Mucosa of descending colon (tissue), 3 donors: Measurements from ENCODE around the gene POLR3K. TPM values are rescaled to one million over a fixed set of nuclear protein-coding genes. Genes with fewer than 3 reads are reported as not detected.
A peak's percentile ranks its signal among the peaks of the same experiment; 100 is the strongest.
"Not testable (repeated sequence)": the region's sequence is repeated elsewhere in the genome, so short reads cannot be mapped to it uniquely, and the experiment has no call there.

ENCODE experiments used
- ATAC-seq: fragments of 200-7000 bp; cut with Tn5 transposase; one replicate; pipeline ENCODE4 v1.9.1; 2020; ENCODE audit warnings: mild to moderate bottlenecking, moderate library complexity
- DNase-seq, 3 donors: peaks; one replicate each; pipeline ENCODE4 v3.0.0-alpha.2; 2020
- H3K36me3 ChIP-seq: fragments of 200-600 bp; one replicate; pipeline ENCODE4 v1.8.0; 2021; ENCODE audit warnings: low read depth, mild to moderate bottlenecking
- H3K4me1 ChIP-seq: fragments of 200-600 bp; one replicate; pipeline ENCODE4 v1.8.0; 2021; ENCODE audit warnings: low read depth, mild to moderate bottlenecking
- H3K4me3 ChIP-seq: fragments of 200-600 bp; one replicate; pipeline ENCODE4 v1.8.0; 2021; ENCODE audit warnings: mild to moderate bottlenecking
- H3K9me3 ChIP-seq: fragments of 200-600 bp; one replicate; pipeline ENCODE4 v1.8.0; 2021; ENCODE audit warnings: mild to moderate bottlenecking
- intact Hi-C, 2 donors: fragments of 100-400 bp; cut with DNase I in 1 of 2; cut with micrococcal nuclease in 1 of 2; formaldehyde crosslinking; loops; one replicate each; pipeline versions ENCODE4 v1.11.0 to v1.11.1; 2022; cut with DNase I, micrococcal nuclease
- total RNA-seq, 3 donors: library from RNA; stranded (reverse); fragmentation: NEBNext Ultra II Directional in 2 of 3; extraction: Animal tissue kit (Norgen Biotek cat#: 25700) in 2 of 3; gene quantifications; one replicate each; pipeline versions ENCODE4 v1.2.1 to v1.2.4, GENCODE V29; 2021 to 2023
- TF ChIP-seq, protein P1 (sequence below): fragments of 200-600 bp; IDR thresholded peaks from one replicate; pipeline ENCODE4 v1.8.0; 2022; ENCODE audit warnings: antibody characterized with exemption, mild to moderate bottlenecking
- donor health status: DM: no; HTN: no; CAD: no; lungs with moderate emphysema.
- donor health status: DM: no; HTN: no; CAD: no.
- donor health status: DM: no; HTN: yes; CAD: no.

POLR3K gene
- total RNA-seq, 3 donors from 2014 or later: 10.0 to 13.0 (median 12.6) TPM

DNA sequence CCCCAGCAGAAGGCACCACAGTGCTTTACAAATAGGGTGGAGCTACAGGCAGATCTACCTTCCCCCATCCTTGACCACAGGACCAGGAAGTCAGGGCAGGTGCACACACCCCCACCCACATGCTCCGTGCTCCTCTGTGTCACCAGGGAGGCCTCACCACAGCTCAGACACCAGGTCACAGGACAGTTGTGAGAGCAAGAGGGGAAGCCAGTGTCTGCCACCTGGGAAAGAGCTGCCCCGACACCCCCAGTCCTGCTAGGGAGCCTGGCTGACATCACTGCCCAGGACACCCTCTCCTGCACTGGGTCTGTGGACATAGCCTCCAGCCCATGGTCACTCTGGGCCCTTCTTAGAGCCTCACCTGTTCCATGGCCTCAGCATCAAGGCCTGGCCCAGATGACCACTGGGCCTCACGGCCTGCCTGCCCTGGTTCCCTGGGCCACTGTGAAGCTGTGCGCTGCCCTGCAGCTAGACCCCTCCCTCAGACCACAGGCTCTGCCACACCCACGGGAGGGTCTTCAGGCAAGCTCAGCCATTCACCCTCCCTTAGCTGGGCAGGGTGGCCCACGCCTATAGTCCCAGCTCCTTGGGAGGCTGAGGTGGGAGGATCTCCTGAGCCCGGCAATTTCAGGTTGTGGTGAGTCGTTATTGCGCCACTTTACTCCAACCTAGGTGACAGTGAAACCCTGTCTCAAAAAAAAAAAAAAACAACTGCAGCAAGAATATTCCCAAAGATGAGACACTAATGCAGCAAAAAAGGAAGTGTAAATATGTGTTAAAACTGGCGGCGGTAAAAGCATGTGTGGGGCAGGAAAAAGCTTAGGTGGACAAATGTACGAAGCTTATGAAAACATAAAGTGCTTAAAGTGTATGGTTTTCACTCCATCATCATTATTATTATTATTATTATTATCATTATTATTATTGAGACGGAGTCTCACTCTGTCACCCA is 14.2 kb downstream of the POLR3K start:
- ATAC-seq: peak; percentile 97

DNA sequence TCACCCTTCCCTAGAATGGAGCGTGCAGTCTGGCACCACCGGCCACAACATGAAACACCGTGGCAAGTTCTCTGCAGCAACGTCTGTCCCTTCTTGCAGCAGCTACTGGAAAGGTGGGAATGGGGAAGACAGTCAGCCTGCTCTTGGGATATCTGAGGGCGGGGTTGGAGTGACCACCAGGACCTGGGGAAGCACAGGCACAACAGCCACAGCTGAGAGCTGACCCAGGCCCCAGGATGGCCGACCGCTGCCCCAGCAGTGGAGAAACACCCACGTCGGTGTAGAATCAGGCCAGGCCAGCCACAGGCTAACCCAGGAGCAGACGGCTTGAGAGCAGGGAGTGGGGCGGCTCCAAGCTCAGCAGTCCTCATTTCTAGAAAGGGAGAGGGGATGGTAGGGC is 15.2 kb downstream of the POLR3K start:
- H3K4me3 ChIP-seq, H3K4me1 ChIP-seq, H3K36me3 ChIP-seq, H3K9me3 ChIP-seq, intact Hi-C loops, ATAC-seq: not testable (repeated sequence)
- peak in 1 of 3 donors; percentile 55 for DNase-seq

More for the DNA sequence above, 14.2 kb downstream of the POLR3K start:
- Histone ChIP-seq H3K4me1 (peaks cover 5% of the 10 kb centered on the region), H3K9me3 (no peaks in the 10 kb centered on the region), H3K36me3 (no peaks in the 10 kb centered on the region), H3K4me3 (no peak overlapping the region)
- peak; percentile 72 to 89 (median 75) for DNase-seq
- intact Hi-C loops: no loop called here
- TF ChIP-seq, protein P1, sequence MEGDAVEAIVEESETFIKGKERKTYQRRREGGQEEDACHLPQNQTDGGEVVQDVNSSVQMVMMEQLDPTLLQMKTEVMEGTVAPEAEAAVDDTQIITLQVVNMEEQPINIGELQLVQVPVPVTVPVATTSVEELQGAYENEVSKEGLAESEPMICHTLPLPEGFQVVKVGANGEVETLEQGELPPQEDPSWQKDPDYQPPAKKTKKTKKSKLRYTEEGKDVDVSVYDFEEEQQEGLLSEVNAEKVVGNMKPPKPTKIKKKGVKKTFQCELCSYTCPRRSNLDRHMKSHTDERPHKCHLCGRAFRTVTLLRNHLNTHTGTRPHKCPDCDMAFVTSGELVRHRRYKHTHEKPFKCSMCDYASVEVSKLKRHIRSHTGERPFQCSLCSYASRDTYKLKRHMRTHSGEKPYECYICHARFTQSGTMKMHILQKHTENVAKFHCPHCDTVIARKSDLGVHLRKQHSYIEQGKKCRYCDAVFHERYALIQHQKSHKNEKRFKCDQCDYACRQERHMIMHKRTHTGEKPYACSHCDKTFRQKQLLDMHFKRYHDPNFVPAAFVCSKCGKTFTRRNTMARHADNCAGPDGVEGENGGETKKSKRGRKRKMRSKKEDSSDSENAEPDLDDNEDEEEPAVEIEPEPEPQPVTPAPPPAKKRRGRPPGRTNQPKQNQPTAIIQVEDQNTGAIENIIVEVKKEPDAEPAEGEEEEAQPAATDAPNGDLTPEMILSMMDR: no peak

DNA sequence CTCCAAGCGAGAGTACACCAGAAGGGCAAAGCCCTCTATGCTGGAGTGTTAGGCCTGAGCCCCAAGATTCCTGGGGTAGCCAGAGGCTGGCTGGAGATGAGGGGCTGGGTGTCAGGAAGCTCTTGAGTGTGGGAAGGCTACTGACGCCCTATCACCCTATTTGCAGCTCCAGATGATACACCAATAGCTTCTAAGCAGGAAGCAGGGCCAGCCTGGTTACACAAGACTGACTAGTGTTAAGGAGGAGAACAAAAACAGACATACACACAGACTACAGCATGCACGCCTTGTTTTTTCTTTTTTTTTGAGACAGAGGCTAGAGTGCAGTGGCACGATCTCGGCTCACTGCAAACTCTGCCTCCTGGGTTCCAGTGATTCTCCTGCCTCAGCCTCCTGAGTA is 15.9 kb downstream of the POLR3K start:
- H3K4me3 ChIP-seq: no peak overlapping the region
- ATAC-seq (no peak), DNase-seq (peak in 1 of 3 donors; percentile 15)
- no peaks in the 10 kb centered on the region for H3K36me3 ChIP-seq
- intact Hi-C loops: no loop called here
- TF ChIP-seq, protein P1: no peak
- H3K9me3 ChIP-seq: no peaks in the 10 kb centered on the region
- H3K4me1 ChIP-seq: peaks cover 5% of the 10 kb centered on the region

DNA sequence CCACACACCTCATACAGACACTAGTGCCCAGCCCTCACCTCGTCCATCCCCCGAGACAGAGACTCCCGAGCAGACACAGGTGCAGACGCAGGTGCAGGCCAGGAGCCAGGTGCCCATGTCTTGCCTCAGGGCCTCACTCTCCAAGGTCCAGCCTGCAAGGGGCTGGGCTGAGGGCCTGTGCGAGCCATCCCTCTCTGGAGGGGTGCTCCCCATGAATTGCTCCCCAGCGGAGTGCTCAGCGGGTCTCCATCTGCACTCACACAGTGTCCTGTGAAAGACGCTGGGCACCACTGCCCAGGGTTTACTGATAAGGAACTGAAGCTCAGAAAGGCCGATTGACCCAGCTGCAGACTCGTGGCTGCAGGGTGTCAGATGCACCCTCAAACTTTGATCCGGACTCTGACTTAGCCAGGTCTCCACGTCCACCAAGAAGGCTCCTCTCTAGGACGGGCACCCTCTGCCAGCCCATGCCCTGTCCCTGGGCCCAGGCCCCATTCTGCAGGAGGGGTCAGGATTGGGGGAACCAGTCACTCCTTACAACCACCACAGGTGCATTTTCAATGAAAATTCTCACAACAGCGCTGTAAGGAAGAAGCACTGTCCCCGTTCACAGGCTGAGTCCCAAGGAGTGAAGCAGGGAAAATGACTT is 16.9 kb downstream of the POLR3K start:
- Histone ChIP-seq H3K4me1 (peaks cover 5% of the 10 kb centered on the region), H3K4me3 (no peak overlapping the region), H3K36me3 (no peaks in the 10 kb centered on the region), H3K9me3 (no peaks in the 10 kb centered on the region)
- TF ChIP-seq, protein P1: no peak
- intact Hi-C loops: no loop called here
- ATAC-seq (no peak), DNase-seq (peak in 1 of 3 donors; percentile 29)

DNA sequence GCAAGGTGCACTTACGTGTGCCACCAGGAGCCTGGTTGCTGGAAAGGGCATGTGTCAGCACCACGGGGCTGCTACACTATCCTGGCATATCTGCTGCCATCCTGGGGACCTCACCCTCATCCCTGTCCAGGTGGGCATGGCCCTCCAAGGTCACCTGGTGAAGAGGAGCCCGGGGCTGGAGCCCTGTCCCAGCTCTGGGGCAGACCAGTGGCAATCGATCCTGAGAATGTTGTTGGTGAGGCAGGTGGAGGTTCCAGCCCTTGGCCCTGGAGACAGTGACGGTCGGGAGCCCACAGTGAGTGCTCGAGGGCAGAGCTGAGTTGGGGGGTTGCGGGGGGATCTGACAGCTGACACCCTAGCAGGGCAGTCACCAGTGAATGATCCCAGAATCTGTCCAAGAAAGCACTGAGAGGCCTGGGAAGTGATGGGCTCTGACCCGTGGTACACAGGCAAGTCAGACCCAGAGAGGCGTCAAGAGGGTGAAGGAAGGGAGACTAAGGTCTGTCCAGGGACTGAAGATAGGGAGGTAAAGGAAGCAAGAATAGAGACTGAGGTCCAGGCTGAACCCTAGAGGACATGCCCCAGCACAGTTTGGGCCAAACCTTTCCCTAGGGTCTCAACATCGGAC is 17.6 kb downstream of the POLR3K start:
- Histone ChIP-seq H3K4me3 (no peak overlapping the region), H3K9me3 (no peaks in the 10 kb centered on the region), H3K4me1 (peaks cover 5% of the 10 kb centered on the region), H3K36me3 (no peaks in the 10 kb centered on the region)
- DNase-seq (no peak), ATAC-seq (no peak)
- intact Hi-C loops: no loop called here
- TF ChIP-seq, protein P1: no peak
